Cerebellar cortex (tissue), 1 donor: ENCODE measurements around the gene VCX3B.
"Not testable (repeated sequence)": the region's sequence is repeated elsewhere in the genome, so short reads cannot be mapped to it uniquely, and the experiment has no call there.

ENCODE experiments used
- DNase-seq: peaks from one replicate; pipeline ENCODE4 v3.0.0-alpha.2; 2015; ENCODE audit warnings: low spot score

VCX3B gene

DNA sequence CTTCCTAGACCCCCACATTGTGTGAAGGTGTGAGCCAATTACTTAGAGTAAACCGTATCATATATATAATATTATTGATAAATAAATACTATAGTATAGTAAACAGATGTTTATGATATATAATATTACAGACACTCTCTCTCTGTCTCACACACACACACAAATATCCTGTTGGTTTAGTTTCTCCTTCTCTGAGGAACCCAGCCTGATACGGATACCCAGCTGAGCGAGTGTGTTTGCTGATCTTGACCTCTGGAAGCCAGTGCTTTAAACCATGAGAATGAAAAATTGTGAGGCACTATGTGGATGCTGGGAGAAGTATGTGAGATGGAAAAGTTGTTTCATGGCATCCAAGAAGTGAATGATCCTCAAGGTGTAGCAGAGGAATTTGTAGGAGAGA lies at the start of gene VCX3B:
TSS of gene VCX3B (plus strand) at position 301 of the 400 bp plus-strand sequence. CDS start 621 bp downstream, outside the sequence.
- not testable (repeated sequence) for DNase-seq

DNA sequence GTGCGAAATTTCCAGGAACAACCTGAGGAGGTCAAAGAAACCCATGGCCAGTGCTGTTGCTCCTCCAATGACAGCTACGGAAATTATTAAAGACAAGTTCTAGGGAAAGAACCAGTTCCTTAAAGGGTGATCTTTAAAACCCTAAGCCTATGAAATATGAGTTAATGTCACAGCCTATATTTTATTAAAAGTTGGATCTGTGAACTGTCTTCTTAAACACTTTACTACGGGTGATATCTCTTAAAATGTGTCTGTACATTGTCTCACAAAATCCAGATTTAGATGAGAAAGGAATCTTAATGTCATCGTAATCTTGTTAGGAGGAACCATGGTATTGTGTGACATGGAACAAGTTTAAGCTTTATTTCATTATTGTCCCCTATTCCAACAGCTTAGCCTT lies 46.3 kb upstream of the VCX3B start:
- no peak for DNase-seq

GRCh38 chrX:8424912-8425311 lies 39.7 kb upstream of the VCX3B start:
- DNase-seq: no peak

GRCh38 chrX:8429692-8430249 lies 34.9 kb upstream of the VCX3B start:
- no peak for DNase-seq

GRCh38 chrX:8430444-8430843 lies 34.2 kb upstream of the VCX3B start:
- no peak for DNase-seq

- no peak for DNase-seq
These were observed 32.2 kb upstream of the VCX3B start for GRCh38 chrX:8432396-8432795.

- DNase-seq: no peak
These were observed 31.2 kb upstream of the VCX3B start for GRCh38 chrX:8433109-8434062.

DNA sequence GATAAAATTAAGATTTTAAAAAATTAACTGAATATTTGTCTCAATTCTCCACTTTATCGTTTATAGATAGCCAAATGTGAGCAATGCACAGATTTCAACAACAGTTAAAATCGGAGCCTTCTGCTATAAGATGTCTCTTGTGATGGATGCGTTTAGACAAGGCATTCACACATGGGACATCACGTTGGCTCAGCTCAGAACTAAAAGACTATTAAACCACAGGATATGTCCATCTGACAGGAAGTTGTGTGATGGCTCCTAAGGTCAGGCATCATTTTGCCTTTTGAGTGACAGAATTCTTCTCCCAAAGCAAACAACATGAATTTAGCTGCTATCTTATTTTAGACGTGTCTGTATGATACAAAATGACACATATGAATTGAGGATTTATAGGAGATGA lies 17.3 kb upstream of the VCX3B start:
- DNase-seq: no peak

DNA sequence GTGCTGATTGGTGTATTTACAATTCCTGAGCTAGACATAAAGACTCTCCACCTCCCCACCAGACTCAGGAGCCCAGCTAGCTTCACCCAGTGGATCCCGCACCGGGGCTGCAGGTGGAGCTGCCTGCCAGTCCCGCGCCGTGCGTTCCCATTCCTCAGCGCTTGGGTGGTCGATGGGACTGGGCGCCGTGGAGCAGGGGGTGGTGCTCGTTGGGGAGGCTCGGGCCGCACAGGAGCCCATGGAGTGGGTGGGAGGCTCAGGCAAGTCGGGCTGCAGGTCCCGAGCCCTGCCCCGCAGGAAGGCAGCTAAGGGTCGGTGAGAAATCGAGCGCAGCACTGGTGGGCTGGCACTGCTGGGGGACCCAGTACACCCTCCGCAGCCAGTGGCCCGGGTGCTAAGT lies 12.3 kb upstream of the VCX3B start:
- not testable (repeated sequence) for DNase-seq

DNA sequence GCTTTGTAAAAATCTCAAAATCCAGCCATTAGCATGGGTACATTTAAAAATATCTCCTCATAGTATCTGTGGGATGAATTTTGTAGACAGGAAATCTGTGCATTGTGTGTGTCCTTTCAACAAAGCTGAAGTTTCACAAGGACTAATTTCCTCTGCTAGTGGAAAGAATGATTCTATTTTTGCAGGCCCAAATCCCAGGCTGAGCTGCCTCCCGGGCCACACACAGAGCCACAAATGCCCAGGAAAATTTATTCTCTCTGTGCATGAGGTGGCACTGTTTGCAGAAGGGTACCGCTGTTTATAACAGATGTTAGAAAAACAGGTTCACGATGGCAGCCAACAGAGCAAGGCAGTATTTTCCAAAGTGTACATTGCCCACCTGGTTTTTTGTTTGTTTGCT lies 11.0 kb upstream of the VCX3B start:
- no peak for DNase-seq

GRCh38 chrX:8455557-8455956 lies 9.1 kb upstream of the VCX3B start:
- DNase-seq: no peak

- DNase-seq: no peak
These were observed 2.1 kb upstream of the VCX3B start for GRCh38 chrX:8462488-8462887.

GRCh38 chrX:8484360-8484949 lies 19.8 kb downstream of the VCX3B start:
- no peak for DNase-seq

DNA sequence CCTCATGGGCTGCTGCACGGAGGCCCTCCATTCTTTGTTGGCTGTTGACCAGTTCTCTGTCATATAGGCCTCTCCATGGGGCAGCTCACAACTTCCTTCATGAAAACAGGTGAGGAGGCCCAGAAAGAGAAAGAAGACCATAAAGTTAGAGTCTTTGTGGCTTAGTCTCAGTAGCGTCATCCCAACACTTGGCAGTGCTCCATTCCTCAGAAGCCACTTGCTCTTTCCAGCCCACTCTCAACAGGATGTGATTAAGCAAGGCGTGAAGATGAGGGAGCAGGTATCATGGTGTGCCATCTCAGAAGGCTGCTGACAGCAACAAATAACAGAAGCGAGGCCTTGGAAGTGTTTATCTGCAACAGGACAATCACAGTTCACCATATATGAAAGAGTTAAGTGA lies 30.4 kb downstream of the VCX3B start:
- DNase-seq: not testable (repeated sequence)

GRCh38 chrX:8500203-8500602 lies 35.6 kb downstream of the VCX3B start:
- no peak for DNase-seq

- DNase-seq: not testable (repeated sequence)
These were observed 37.5 kb downstream of the VCX3B start for GRCh38 chrX:8502101-8502500.

DNA sequence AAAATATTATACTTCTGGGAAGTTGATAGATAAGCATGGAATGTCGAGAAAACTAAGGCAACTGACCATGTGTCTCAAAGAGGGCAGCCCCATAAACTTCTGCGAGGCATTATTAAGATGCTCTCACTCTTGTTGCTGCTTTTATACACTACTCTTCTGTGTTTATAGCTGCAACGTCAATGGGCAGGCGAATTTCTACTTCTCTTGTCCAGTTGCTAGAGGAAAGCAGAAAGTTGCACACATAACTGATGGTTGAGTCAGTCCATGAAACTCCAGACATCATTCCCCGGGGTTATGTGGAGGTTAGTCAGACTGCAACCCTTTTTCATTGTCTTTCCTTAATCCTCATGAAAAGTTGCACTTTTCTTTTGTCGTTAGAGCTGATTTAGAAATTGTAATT lies 39.8 kb downstream of the VCX3B start:
- no peak for DNase-seq
